NCI-H82 treated with DMSO at 0.1 percent for 48 hours (cell line): Measurements from ENCODE around the gene GGT7.

ENCODE experiments used
- DNase-seq: peaks from one replicate; lab custom pipeline; 2025; ENCODE audit not compliant: unreplicated experiment; lab: John Stamatoyannopoulos, UW

The GGT7 gene

DNA sequence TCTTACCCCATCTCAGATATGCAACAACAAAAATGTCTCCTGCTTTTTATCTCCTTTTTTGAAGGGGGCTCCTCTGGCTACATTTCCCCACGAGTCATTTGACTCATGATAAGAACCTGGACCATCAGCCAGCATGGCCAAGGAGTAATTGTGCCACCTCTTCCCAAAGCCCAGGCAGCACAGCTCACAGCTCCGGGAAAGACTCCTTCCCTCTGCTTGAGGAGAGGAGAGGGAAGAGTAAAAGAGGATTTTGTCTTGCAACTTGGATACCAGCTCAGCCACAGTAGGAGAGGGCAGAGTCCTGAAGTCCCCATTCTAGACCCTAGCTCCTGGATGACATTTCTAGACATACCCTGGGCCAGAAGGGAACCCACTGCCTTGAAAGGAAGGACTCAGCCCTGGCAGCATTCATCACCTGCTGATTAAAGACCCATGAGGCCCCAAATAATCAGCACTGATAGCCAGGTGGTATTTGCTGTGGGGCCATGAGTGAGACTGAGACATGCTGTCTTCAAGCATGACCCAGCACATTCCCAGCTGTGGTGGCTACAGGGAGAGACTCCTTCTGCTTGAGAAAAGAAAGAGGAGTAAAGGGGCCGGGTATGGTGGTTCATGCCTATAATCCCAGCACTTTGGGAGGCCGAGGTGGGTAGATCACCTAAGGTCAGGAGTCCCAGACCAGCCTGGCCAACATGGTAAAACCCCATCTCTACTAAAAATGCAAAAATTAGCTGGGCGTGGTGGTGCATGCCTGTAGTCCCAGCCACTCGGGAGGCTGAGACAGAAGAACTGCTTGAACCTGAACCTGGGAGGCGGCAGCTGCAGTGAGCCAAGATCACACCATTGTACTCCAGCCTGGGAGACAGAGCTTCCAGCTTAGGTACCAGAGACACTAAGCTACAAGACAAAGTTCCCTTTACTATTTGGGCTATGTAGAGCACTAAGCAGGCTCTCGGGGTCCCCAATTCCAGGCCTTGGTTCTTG is 75.4 kb downstream of the GGT7 start:
- no peak for DNase-seq
